COR-L47 (cell line): ENCODE data around the gene GNAO1.

ENCODE experiments used
- DNase-seq: peaks from one replicate; lab custom pipeline; 2025; lab: John Stamatoyannopoulos, UW

Gene GNAO1

DNA sequence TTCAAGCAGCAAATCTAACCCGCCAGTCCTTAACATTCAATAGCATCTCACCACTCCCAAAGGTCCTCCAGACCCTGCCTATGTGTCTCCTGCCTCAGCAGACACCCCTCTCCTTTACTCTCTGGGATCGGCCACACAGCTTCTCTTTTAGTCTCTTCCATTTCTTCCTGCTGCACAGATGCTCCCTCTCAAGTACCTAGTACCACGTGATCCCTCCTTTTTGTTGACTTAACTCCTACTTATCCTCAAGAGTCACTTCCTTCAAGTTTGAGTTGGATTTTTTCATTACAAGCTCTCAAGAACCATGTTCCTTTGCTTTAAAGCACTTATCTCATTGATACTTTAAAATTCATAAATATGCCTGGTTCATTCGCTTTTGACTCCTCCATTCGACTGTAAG, 209.2 kb downstream of the GNAO1 start:
- no peak for DNase-seq

DNA sequence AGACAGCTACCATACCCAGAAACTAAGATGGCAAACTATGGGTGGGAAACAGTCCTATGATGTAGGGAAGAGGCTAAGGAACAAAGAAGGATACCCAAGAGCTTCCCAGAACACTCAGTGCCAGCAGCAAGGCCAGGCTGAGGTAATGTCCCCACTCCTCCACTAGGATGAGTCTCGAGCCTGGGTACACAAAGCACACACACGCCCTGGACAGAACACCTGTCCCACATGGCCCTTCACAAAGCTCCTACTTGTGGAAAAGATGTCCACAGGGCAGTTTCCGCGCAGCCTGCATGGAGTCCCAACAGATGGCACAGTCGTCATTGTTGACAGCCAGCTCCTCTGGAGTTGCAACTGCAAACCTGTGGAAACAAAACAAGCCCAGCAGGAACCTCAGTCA, 210.2 kb downstream of the GNAO1 start:
- DNase-seq = peak; percentile 55

DNA sequence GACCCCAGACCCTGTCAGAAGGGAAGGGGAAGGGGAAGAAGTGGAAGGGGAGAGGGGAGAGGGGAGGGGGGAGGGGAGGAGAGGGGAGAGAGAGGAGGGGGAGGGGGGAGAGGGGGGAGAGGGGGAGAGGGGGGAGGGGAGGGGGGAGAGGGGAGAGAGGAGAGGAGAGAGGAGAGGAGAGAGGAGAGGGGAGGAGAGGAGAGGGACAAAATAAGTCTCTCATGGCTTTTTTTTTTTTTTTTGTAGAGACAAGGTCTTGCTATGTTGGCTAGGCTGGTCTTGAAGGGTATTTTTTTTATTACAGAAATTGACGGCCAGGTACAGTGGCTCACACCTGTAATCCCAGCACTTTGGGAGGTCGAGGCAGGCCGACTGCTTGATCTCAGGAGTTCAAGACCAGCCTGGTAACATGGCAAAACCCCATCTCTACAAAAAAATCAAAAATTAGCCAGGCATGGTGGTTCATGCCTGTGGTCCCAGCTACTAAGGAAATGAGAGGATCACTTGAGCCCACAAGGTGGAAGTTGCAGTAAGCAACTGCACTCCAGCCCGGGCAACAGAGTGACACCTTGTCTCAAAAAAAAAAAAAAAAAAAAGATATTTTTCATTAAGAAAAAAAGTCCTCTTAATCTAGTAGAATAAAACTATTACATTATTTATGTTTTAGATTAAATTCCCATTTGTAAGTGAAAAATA, 214.8 kb downstream of the GNAO1 start:
- no peak for DNase-seq
